K562 (cell line): ENCODE results near the gene USP1.

Experiments used
- DPF2 ChIP-seq: fragments of 450-650 bp; IDR thresholded peaks from 2 replicates; pipeline ENCODE4 v1.6.1; 2016
- EP300 ChIP-seq: IDR thresholded peaks from 2 replicates; pipeline ENCODE4 v1.6.1; 2012; ENCODE audit warnings: low read length, improper control_type of control experiment
- GATA2 ChIP-seq: sonication (generic); formaldehyde crosslinking; IDR thresholded peaks from 2 replicates; pipeline ENCODE4 v1.4.0; 2020; ENCODE audit warnings: mild to moderate bottlenecking, missing genetic modification reagents
- PHB2 ChIP-seq: fragments of 450-650 bp; IDR thresholded peaks from 2 replicates; pipeline ENCODE4 v1.6.1; 2017; ENCODE audit warnings: low read depth
- POLR2A ChIP-seq: fragments of 450-650 bp; conservative IDR thresholded peaks from 2 replicates; pipeline ENCODE4 v1.6.1; 2016
- POLR2AphosphoS5 ChIP-seq: IDR thresholded peaks from 2 replicates; pipeline ENCODE4 v1.6.1; 2011; ENCODE audit warnings: mild to moderate bottlenecking, low read depth, low read length, moderate library complexity; ENCODE audit not compliant: control insufficient read depth, insufficient read depth
- SRSF1 ChIP-seq: fragments of 200-400 bp; formaldehyde crosslinking; IDR thresholded peaks from 2 replicates; pipeline ENCODE4 v1.6.1; 2017; ENCODE audit warnings: mild to moderate bottlenecking, low read depth, low read length, moderate library complexity
- TAF1 ChIP-seq: IDR thresholded peaks from 2 replicates; pipeline ENCODE4 v1.6.1; 2011; ENCODE audit warnings: mild to moderate bottlenecking, low read length, moderate library complexity; ENCODE audit not compliant: insufficient read depth, control insufficient read depth, severe bottlenecking; ENCODE audit errors: extremely low read depth
- TF ChIP-seq, protein P1 (sequence below), 3 experiments: IDR thresholded peaks in 2 of 3; conservative IDR thresholded peaks in 1 of 3; 2 replicates each; pipeline ENCODE4 v1.5.1; 2011 to 2012; ENCODE audit warnings: low read length in 3 of 3, mild to moderate bottlenecking in 3 of 3, control low read depth in 2 of 3, improper control_type of control experiment in 1 of 3, inconsistent platforms in 1 of 3, low read depth in 1 of 3, mixed read lengths in 1 of 3, moderate library complexity in 1 of 3; ENCODE audit not compliant: insufficient read depth in 2 of 3
- TF ChIP-seq, protein P2 (sequence below): fragments of 250-450 bp; sonication (Bioruptor Pico); IDR thresholded peaks from 2 replicates; pipeline ENCODE4 v1.8.0; 2021; ENCODE audit warnings: mild to moderate bottlenecking, moderate library complexity
- TF ChIP-seq, protein P3 (sequence below): fragments of 450-650 bp; IDR thresholded peaks from 2 replicates; pipeline ENCODE4 v1.6.1; 2017; ENCODE audit warnings: antibody characterized with exemption, mild to moderate bottlenecking

DNA sequence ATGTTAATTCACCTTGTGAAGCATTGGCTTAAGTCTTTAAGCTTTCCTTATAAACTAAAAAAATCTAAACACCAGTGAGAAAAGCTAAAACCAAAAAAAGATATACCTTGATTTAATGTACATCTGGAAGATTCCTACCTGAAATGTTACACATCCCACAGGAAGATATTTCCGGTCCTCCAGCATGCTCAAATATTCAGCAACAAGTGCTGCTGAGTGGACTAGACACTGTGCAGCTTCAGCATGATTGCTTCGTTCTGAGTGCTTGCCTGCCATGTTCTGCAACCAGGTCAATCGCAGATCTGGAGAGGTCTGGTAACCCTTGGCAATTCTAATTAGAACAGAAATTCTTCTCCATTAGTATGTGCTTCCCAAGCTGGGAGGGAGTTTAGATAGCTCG lies 57.3 kb downstream of the USP1 start:
- TF ChIP-seq DPF2 (no peak), SRSF1 (no peak), EP300 (no peak), POLR2AphosphoS5 (no peak), POLR2A (no peak), GATA2 (CRISPR knock-in tag) (no peak), PHB2 (no peak), TAF1 (no peak)
- TF ChIP-seq, protein P1, sequence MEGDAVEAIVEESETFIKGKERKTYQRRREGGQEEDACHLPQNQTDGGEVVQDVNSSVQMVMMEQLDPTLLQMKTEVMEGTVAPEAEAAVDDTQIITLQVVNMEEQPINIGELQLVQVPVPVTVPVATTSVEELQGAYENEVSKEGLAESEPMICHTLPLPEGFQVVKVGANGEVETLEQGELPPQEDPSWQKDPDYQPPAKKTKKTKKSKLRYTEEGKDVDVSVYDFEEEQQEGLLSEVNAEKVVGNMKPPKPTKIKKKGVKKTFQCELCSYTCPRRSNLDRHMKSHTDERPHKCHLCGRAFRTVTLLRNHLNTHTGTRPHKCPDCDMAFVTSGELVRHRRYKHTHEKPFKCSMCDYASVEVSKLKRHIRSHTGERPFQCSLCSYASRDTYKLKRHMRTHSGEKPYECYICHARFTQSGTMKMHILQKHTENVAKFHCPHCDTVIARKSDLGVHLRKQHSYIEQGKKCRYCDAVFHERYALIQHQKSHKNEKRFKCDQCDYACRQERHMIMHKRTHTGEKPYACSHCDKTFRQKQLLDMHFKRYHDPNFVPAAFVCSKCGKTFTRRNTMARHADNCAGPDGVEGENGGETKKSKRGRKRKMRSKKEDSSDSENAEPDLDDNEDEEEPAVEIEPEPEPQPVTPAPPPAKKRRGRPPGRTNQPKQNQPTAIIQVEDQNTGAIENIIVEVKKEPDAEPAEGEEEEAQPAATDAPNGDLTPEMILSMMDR (IDR thresholded peaks at IDR 0.05 in 2 of 3, conservative IDR thresholded peaks at IDR 0.05 in 1 of 3; ENCODE audit: insufficient read depth in 2 of 3, low read depth in 1 of 3, low read length in 3 of 3): no peak
- TF ChIP-seq, protein P2, sequence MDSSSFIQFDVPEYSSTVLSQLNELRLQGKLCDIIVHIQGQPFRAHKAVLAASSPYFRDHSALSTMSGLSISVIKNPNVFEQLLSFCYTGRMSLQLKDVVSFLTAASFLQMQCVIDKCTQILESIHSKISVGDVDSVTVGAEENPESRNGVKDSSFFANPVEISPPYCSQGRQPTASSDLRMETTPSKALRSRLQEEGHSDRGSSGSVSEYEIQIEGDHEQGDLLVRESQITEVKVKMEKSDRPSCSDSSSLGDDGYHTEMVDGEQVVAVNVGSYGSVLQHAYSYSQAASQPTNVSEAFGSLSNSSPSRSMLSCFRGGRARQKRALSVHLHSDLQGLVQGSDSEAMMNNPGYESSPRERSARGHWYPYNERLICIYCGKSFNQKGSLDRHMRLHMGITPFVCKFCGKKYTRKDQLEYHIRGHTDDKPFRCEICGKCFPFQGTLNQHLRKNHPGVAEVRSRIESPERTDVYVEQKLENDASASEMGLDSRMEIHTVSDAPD (CRISPR knock-in tag): no peak
- TF ChIP-seq, protein P3, sequence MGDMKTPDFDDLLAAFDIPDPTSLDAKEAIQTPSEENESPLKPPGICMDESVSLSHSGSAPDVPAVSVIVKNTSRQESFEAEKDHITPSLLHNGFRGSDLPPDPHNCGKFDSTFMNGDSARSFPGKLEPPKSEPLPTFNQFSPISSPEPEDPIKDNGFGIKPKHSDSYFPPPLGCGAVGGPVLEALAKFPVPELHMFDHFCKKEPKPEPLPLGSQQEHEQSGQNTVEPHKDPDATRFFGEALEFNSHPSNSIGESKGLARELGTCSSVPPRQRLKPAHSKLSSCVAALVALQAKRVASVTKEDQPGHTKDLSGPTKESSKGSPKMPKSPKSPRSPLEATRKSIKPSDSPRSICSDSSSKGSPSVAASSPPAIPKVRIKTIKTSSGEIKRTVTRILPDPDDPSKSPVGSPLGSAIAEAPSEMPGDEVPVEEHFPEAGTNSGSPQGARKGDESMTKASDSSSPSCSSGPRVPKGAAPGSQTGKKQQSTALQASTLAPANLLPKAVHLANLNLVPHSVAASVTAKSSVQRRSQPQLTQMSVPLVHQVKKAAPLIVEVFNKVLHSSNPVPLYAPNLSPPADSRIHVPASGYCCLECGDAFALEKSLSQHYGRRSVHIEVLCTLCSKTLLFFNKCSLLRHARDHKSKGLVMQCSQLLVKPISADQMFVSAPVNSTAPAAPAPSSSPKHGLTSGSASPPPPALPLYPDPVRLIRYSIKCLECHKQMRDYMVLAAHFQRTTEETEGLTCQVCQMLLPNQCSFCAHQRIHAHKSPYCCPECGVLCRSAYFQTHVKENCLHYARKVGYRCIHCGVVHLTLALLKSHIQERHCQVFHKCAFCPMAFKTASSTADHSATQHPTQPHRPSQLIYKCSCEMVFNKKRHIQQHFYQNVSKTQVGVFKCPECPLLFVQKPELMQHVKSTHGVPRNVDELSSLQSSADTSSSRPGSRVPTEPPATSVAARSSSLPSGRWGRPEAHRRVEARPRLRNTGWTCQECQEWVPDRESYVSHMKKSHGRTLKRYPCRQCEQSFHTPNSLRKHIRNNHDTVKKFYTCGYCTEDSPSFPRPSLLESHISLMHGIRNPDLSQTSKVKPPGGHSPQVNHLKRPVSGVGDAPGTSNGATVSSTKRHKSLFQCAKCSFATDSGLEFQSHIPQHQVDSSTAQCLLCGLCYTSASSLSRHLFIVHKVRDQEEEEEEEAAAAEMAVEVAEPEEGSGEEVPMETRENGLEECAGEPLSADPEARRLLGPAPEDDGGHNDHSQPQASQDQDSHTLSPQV: no peak
